ENCODE results near the gene PHOSPHO1. TPM values are rescaled to one million over a fixed set of nuclear protein-coding genes. Genes with fewer than 3 reads are reported as not detected.
"Not testable (repeated sequence)": the region's sequence is repeated elsewhere in the genome, so short reads cannot be mapped to it uniquely, and the experiment has no call there.

PHOSPHO1 gene, protein sequence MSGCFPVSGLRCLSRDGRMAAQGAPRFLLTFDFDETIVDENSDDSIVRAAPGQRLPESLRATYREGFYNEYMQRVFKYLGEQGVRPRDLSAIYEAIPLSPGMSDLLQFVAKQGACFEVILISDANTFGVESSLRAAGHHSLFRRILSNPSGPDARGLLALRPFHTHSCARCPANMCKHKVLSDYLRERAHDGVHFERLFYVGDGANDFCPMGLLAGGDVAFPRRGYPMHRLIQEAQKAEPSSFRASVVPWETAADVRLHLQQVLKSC
- total RNA-seq, result 12.7 TPM

DNA sequence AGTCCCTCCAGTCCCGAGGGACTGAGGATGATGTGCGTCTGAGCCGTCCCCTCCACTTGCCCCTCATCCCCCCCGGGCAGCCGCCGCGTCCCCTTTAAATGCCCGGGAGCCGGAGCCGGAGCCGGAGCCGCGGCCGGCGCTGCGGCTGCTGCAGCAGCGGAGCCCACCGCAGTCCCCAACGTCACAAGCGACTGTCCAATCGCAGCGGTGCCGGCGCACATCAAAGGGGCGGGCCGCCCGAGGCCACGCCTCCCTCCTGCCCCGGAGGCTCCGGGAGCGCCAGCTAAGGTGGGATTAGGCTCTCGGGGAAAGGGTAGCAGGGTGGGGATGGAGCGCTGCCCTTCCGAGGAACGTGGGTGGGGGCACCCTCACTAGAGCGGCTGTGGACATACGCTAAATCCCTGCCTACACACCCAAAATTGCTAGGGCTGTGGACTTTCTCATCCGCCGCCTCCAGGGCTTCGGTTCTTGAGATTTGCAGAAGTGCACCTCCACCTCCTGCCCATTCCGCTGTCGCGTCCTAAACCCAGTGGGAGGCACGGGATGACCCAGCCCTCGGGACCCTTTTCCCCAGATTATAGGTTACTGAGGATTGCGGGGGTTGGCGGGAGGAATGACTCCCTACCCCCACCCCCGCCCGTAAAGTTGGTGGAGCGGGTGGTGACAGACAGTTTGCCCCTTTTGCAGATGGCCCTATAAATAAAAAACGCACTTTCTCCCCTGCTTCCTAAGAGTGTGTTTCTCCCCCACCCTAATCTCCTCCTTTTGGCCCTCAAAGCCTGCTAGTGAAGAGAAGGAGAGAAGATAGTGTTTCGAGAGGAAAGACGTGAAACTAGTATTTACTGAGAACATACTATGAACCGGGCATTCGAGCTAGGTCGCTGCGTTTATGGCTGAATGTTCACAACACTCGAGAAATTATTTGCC, at the start of gene PHOSPHO1:
Gene PHOSPHO1, minus strand, starts transcription at position 152 of the 927 bp plus-strand sequence. CDS start 4,096 bp downstream, outside the sequence.
- peak; percentile 36 for DNase-seq

DNA sequence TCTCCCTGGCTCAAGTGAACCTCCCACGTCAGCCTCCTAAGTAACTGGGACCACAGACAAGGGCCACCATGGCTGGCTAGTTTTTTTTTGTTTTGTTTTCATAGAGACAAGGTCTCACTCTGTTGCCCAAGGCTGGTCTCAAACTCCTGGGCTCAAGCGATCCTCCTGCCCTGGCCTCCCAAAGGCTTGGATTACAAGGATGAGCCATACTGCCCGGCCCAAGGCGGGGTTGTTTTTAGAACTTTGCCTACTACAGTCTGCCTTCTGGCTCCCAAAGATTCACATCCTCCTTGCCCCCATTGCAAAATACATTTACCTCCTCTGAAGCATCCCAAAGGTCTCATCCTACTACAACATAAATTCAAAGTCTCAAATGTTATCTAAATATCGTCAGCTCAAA, 49.5 kb upstream of the PHOSPHO1 start:
- DNase-seq, result no peak

DNA sequence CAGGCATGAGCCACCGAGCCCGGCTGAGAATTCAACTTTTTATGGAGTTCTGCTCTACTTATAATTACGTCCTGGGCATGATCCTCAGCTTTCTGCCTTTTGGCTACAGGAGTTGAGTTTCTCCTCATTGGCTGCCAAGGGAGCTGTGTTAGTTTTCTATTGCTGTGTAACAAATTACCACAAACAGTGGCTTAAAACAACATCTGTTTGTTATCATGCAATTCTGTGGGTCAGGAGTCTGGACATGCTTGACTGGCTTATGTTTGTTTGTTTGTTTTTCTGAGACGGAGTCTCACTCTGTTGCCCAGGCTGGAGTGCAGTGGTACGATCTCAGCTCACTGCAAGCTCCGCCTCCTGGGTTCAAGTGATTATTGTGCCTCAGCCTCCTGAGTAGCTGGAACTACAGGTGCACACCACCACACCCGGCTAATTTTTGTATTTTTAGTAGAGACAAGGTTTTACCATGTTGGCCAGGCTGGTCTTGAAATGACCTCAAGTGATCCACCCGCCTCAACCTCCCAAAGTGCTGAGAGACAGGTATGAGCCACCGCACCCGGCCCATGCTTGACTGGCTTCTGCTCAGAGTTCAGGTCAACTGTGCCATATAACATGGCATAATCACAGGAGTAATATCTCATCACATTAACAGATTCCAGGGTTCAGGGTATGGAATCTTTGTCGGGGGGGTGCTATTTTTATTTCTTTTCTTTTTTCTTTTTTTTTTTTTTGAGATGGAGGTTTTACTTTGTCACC, 48.9 kb upstream of the PHOSPHO1 start:
- not testable (repeated sequence) for DNase-seq

DNA sequence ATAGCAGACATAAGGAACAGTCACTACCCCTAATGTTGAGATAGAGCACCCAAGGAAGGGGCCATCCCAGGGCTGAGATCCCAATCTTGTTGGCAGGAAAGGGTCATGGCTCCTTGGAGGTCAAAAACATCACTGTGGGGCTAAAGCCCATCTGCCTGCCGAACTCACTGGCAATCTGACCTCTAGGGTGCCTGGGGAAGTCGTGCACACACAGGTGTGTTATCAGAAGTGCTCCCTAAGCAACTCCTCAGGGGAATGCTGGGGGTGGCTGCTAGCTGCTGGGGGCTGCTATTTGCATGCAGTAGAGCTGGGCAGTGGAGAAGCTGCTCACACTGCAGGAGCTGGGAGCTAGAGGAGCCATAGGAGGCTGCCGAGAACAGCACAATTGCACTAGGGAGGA, 47.5 kb upstream of the PHOSPHO1 start:
- DNase-seq, result no peak

DNA sequence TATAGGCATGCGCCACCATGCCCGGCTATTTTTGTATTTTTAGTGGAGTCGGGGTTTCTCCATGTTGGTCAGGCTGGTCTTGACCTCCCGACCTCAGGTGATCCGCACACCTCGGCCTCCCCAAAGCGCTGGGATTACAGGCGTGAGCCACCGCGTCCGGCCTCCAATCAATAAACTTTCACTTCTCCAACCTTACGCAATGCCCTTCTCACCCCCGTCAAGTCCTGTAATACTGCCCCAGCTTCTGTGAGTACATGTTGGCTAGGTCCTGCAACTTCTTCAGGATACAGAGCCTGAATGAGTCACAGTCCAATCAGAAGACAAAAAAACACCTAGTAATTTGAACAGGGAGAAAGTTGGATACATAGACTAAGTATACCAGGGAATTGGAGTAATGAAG, 47.1 kb upstream of the PHOSPHO1 start:
- no peak for DNase-seq

DNA sequence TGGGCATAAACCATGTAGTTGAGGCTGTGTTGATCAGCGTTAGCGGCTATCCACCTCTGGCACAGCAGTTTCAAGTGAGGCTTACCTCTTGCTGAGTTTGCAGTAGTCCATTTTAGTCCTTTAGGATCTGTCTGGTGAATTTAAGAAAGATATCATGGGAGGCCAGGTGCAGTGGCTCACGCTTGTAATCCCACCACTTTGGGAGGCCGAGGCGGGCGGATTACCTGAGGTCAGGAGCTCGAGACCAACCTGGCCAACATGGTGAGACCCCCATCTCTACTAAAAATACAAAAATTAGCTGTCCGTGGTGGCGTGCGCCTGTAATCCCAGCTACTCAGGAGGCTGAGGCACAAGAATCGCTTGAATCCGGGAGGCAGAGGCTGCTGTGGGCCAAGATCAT, 45.4 kb upstream of the PHOSPHO1 start:
- DNase-seq, result not testable (repeated sequence)

DNA sequence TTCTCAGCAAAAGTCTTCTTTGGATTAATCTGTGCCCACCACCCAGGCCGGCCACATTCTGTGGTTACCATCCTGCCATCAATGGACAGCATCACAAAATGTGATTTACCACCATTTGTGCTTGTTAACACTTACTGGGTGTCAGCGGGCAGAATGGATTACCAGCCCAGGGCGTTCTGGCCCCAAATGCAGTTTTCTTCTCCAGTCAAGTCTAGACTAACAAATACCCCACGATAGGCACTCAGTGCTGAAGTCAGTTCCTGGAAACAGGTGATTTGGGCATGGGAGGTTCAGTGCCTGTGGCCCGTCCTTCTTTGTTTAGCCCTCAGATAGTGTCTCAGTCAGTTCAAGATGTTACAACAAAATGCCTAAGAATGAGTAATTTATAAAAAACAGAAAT, 38.8 kb upstream of the PHOSPHO1 start:
- no peak for DNase-seq

DNA sequence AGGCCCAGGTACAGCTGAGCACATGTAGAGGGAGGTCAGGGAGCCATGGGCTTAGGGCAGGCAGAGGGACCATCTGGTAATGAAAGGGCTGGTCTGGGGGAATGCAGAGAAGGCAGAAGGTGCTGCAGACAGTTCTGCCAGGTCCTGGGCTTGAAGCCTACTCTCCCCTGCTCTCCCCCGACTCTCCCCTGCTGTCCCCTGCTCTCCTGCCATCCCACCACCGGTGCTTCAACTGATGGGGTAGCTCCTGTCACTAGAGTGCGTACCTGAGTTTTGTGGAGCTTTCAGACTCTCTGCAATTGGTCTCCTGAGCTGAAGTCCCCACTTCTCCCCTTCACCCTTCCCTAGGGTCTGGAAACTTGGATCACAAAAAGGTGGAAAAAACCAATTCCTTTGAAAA, 37.3 kb upstream of the PHOSPHO1 start:
- no peak for DNase-seq

DNA sequence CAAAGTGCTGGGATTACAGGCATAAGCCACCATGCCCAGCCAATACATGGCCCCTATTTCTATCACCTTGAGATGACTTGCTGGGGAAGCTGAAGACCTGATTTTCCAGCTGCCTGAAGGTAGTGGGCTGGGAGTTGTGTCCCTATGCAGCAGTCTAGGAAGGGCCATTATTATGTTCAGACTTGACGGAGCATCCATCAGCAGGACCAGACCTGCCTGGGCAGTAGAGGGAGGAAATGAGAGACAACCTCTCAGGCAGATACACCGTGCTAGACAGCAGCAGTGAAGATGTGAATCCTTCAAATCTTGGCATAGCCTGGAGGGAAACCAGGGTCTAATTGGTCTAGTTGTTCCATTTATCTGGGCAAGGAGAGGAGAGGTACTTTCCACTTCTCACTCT, 35.6 kb upstream of the PHOSPHO1 start:
- no peak for DNase-seq

DNA sequence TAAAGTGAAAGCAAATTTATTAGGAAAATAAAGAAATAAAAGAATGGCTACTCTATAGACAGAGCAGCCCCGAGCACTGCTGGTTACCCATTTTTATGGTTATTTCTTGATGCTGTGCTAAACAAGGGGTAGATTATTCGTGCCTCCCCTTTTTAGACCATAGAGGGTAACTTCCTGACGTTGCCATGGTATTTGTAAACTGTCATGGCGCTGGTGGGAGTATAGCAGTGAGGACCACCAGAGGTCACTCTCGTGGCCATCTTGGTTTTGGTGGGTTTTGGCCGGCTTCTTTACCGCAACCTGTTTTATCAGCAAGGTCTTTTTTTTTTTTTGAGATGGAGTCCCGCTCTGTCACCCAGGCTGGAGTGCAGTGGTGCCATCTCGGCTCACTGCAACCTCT, 31.0 kb upstream of the PHOSPHO1 start:
- DNase-seq, result not testable (repeated sequence)

DNA sequence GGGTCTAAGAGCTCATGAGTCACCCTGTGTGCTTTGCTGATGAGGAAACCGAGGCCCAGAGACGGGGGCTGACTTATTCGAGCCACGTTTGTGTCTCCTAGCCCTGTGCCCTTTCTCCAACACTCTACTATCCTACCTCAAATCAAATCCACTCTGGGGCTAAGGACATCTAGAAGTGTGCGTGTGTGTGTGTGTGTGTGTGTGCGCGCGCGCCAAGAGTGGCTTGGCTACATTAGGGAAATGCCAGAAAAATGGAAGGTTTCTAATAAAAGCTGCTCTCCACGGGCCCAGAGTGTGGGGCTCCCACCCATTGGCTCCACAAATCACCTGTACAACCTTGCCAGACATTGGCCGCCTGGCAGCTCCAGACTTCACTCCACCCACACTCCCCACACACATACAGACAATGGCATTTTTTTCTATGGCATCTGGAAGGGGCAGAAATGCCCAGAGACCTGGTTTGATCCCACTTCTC, 30.3 kb upstream of the PHOSPHO1 start:
- DNase-seq, result no peak

DNA sequence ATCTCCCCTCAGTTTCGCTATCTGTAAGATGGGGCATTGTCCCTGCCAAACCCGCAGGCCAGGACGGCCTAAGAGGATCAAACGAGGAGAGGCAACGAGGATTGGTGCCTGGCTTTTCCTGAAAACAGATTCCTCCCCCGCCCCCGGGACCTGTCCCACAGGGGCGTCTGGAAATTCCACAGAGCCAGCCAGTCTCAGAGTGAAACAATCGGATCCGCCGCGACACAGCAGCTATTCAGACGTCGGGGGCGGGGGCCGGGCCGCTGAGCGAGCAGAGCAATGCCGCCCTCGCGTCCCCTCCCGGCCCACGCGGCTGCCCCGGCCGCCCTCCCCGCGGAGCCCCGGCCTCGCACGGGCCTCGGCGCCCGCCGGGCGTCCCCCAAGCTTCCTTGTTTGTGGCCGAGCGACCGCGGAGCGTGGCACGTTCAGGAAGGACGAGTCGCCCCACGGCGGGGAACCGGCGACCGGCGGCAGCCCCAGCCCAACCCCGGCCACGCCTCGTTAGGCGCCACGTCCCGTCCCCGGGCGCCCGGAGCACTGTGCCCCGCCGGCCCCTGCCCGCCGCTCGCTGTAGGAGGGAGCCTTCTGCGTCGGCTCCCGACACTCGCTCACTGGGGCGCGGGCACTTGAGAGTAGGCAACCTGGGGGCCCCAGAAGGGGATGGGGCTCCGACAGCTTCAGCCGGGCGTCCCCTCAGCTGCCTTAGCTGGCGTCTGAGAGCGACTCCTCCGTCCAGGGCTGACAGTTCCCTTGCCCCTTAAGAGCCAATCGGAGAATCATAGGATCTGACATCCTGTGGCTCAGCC, 29.6 kb upstream of the PHOSPHO1 start:
- DNase-seq, result peak; percentile 42

DNA sequence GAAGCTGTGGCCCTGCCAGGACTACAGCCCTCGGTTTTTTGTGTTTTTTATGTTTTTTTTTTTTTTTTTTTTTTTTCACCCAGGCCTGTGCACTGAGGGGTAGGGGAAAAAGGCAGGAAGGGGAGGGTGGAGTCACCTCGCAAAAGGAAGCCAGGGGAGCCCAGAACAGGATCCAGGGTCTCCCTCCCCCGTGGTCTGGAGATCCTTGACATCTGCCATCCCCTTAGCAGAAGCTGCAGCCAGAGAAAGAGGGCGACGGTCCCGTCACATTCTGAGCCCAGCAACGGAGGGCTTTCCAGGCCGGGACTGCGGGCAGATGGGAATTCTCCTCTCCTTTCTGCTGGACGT, 29.1 kb upstream of the PHOSPHO1 start:
- DNase-seq, result no peak

DNA sequence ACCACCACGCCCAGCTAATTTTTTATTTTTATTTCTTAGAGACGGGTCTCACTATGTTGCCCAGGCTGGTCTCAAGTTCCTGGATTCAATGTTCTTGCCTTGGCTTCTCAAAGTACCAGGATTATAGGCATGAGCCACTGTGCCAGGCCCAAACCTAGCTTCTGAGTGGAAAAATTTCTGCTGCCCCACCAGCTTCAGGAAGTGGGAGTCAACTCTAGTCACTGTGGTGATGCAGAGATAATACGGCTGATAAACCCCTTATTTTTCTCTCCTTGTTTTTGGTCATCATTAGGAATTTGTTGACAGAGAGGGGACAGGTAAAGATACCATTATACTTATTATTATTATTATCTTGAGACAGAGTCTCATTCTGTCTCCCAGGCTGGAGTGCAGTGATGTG, 27.8 kb upstream of the PHOSPHO1 start:
- no peak for DNase-seq

DNA sequence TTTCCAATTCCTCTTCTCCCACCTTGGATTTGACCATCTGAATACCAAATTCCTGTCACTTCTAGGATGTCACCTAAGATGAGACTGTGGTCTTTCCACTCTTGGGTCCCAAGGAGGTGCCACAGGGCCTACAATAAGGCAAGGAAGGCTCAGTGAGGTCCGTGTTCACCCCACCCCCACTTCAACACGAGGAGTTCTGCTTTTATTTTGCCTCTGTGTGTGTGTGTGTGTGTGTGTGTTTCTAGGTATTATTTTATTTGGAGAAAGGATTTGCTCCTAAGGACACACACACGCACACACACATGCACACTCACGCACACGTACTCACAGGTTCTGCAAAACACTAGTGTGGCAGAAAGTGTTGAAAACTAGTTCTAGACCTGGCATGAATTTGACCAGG, 24.5 kb upstream of the PHOSPHO1 start:
- DNase-seq, result no peak

DNA sequence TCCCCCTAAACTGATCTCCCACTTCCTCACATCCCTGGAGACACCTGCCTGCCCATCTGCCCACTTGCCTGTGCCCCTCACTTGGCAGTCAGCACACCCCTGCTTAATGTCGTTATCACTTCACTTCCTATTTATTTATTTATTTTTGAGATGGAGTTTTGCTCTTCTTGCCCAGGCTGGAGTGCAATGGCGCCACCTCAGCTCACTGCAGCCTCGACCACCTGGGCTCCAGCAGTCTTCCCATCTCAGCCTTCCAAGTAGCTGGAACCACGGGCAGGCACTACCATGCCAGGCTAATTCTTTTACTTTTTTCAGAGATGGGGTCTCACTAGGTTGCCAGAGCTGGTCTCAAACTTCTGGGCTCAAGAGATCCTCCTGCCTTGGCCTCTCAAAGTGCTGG, 23.5 kb upstream of the PHOSPHO1 start:
- no peak for DNase-seq

DNA sequence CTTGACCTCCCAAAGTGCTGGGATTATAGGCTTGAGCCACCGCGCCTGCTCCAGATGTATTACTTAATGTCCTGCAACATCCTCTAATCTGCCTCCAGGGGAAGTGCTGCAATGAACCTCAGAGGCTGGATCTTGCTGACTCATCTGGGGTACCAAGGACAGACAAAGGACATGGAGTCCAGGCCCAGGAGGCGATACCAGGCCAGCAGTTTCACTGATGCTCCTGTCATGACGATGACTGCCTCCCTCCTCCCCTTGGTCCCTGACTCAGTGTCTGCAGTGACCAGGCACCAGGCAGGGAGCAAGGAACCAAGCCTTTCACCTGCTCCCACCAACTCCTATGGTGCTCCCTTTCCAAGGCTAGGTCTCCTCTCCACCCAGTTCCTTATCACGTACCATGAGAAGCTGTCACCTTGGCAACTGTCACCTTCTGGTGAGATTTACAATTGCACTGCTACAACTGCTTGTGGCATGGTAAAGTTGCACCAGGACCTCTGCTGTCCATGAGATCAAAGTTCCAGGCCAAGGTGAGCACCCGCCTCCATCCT, 21.6 kb upstream of the PHOSPHO1 start:
- no peak for DNase-seq

DNA sequence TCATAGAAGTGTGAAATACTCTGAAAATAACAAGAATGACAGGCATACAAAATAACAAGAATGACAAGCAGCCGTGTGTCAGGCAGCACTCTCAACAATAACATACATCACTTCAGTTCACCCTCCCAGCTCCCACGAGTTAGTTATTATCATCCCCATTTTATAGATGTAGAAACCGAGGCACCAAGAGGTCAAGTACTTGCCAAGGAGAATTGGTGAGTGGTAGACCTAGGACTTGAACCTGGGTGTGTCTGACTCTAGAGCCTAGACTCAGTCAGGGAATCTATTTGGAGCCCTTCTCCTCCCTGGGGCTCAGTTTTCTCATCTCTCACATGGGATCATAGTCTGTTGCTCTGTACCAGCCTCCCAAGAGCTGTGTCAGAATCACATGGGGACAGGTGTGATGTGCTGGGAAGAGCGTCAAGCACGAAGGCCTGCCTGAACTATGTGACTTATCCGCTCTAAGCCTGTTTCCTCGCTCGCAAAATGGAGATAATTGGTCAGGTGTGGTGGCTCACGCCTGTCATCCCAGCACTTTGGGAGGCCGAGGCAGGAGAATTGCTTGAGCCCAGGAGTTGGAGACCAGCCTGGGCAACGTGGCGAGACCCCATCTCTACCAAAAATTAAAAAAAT, 19.4 kb upstream of the PHOSPHO1 start:
- no peak for DNase-seq

DNA sequence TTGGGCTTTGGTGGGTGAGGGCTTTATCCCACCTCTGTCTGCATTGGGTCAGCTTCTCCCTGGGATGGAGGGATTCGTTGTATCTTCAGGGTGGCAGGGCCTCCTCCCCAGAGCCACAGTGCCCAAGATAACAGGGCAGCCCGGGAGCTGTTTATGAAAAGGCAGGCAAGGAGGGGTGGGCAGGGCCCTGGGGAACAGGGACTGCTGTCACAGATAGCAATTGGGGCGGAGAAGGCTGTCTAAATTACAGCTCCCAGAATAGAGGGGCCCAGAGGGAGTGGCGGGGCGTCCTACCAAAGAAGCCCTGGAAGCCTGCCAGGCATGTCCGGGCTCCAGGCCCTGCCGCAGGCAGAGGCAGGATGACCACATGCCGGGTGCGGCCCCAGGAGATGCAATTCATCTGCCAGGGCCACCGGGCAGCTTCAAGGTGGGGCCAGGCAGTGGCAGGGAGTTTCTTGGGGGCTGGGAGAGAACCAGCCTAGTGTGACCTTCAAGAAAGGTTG, 18.8 kb upstream of the PHOSPHO1 start:
- DNase-seq, result no peak

DNA sequence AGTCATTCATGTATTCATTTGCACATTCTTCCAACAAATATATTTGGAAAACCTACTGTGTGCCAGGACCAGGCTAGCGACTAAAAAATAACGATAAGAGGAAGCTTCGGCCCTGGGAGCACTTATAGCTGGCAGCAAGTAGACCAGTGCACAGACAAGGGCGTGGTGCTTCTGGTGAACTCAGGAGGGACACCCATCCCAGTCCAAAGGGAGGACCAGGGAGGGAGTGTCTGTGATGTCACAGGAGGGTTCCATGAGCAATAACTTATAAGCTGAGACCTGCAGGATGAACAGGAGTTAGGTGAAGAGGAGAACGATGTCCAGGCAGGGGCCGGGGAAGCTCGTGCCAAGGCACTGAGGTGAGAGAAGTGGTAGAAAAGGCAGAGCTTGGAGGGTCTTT, 17.4 kb upstream of the PHOSPHO1 start:
- DNase-seq, result no peak

DNA sequence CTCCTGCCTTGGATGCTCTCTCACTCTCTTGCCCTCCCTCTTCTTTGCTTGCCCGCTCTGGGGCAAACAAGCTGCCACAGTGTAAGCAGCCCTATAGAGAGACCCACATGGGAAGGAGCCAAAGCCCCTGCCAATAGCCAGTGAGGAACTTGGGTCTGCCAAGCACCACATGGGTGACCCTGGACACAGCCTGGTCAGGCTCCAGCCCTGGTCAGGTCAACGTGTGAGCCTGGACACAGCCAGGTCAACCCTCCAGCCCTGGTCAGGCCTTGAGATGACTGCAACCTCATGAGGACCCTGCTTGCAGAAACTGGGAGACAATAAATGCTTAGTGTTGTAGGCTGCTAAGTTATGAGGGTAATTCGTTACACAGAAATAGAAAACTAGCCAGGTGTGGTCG, 14.3 kb upstream of the PHOSPHO1 start:
- no peak for DNase-seq

Data from skin of body (tissue), 2 donors.